Occipital lobe (tissue), 2 donors: Measurements from ENCODE around the gene DMRT2. TPM values are rescaled to one million over a fixed set of nuclear protein-coding genes. Genes with fewer than 3 reads are reported as not detected.

Experiments
- DNase-seq: peaks from one replicate; lab custom pipeline; 2025; lab: John Stamatoyannopoulos, UW
- total RNA-seq: library from RNA; depleted of rRNA; stranded (reverse); fragments of >200 nt; gene quantifications from one replicate; pipeline ENCODE4 v1.2.3, GENCODE V29; 2014

Gene DMRT2
- total RNA-seq, 1 donor from 2014 or later: 0.16 TPM

DNA sequence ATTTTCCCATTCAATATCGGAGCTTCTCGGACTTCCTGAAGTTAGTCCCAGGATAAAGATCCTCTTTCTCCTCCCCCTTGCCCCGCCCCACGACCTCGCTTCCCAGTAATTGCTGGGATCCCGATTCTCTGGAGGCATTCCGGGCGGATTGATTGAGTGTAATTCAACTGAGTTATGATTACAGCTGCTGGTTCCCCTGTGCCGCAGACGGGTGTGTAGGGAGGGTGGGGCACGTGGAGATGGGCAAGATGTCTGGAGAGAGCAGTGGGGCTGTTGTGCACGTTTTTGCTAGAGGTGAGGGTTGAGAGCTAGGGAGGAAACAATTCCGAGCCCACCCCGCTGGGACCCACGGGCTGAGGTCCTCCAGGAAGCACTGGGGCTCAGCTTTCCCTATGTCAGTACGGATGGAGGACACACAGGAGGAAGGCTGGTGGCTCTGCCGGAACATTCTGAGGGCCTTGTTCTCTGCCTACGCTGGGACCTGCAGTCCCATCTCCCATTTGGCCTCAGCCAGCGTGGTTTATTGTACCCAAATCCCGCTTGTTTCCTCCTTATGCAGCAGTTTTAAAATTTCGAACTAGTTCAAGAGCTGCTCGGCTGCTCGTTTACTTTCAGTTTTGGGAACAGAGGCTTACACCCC is 2.4 kb upstream of the DMRT2 start:
- no peak for DNase-seq

GRCh38 chr9:1048231-1048619 is 1.9 kb upstream of the DMRT2 start:
- no peak for DNase-seq

DNA sequence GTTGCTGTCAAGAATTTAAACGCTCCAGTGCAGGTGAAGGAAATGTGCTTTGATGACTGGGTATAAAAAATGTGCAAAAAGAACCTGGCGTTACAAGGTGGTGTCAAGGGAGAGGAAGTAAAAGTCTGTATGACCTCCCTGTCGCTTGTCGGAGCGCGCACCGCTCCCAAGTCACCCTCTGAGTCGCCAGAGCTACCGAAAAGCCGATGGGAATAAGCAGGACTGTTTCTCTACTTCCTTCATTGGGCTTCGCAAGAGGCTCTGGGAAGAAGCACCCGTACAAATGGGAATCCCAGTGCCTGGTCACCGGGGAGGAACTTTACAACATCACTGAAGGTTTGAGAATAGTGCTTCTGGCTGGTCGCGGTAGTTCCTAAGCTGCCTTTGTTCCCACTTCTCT is 1.3 kb upstream of the DMRT2 start:
- DNase-seq: no peak

- DNase-seq: no peak
Observed at GRCh38 chr9:1049641-1050040, 516 bp upstream of the DMRT2 start.

GRCh38 chr9:1051210-1051583 is 1.0 kb downstream of the DMRT2 start:
- DNase-seq: no peak

- no peak for DNase-seq
Observed at GRCh38 chr9:1051584-1052275, 1.6 kb downstream of the DMRT2 start.

DNA sequence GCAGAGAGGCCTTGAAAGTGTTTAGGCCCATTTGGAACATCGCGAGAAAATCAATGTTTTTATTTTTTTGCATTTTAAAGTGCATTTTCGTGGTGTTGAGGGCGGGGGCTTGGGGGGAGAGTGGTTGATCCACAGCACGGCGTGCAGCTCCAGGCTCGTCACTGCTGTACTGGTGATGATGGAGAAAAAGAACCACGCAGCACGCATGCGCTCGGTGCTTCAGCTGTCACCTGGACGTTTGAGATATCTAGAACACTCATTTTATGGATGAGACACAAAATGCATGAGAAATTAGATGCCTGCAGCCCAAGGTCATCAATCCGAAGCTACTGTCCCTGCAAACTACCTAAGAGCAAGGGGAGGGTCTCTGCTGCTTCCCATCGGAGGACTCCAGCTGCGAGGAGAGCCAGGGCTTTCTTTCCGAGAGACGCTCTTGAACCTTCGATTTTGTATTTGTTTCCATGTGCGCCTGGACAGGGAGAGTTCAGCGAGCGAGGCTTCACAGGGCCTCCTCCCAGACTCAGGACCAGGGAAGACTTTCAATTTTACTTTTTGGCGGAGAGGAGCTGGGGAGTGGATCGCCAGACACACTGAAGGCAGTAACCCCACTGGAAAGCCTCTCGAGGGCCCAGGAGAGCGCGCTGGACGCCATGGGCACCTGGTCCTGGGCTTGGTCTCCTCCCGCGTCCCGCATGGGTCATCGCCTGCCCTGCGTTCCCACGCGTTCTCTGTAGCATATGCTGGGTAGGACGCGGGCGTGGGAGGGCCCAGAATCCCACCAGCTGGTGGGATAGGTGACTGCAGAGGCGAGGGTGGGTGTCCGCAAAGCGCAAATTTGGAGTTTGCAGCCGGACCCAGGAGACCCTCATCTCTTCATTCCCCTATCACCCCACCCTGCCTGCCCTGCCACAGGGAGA is 2.5 kb downstream of the DMRT2 start:
- DNase-seq: no peak

DNA sequence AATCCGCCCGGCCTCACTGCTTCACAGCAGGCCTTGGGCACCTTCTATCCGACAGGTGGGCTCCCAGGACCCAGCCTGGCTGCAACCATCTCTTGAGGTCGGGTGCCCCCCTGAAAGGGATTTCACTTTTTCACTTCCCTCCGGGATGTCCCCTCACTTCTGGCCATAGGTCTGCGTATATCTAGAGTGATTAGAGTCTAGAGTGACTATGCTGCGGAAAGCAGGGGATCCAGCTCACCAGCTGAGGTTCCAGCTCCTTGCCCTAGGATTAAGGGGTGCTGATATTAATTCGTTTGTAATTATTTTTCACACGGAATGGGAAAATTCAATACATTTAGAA is 3.1 kb downstream of the DMRT2 start:
- no peak for DNase-seq

DNA sequence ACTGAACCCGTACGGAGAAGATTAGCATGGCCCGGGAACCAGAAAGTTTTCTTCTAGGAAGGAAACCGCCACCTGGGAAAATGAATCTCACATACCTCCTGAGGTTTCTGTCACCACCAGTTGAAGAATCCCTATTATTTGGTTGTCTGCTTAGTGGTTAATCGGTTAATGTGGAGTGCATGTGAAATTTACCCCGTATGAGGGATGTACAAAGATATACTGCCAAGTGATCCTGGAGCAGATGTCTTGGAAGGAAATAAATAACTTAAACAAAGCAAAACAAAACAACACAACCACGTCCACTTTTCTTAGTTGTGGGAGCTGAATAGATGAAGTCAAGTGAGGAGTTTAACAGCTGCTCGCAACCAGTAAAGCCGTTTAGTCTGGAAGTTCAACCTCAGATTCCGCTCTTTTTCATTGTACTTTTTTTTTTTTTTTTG is 3.8 kb downstream of the DMRT2 start:
- DNase-seq: no peak

- no peak for DNase-seq
Observed at GRCh38 chr9:1055166-1055565, 5.0 kb downstream of the DMRT2 start.

DNA sequence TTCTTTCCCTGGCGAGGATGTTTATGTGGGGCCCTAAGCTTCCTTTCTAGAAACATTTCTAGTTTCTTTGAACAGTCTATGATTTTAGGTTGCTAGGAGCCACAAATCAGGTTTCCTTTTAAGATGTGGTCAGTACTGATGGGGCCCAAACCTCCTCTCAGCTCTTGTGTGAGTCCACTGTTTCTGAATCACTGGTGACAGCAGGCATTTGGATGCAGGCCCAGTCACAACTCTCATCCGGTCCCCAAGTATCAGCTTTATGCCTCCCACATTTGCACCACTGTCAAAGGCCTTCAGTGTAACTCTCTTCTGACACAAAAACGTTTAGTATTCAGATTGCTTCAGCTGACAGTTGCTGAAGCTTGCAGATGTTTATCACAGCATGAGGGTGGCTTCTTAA is 7.8 kb downstream of the DMRT2 start:
- DNase-seq: peak; percentile 52

DNA sequence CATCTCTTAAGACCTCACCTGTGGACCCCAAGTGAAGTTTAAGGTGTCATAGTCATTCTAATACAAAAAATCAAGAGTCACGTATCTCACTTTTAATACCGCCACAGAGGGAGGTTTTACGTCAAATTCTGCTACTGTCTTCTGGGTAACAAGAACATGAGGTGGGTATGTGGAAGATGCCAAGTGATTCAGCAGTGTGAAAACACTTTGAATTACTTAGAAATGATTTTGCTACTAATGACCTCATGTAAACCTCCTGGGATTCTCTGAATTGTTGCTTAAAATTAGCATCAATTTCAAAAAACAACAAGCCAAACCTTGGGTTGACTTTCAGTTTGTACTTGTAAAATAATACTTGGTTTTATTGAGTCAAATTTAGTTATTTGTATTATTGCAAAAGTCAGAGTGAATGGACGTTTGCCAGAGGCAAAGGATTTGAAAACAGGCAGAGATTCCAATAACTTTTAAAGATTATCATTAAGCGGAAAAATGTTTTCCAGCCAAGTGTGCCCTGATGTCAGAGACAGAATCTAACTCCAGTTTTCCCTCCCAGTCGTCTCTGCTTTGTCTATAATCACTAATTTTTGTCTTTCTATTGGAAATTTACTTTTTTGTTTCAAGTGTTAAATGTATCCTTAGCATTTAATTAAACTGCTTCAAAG is 8.8 kb downstream of the DMRT2 start:
- no peak for DNase-seq

DNA sequence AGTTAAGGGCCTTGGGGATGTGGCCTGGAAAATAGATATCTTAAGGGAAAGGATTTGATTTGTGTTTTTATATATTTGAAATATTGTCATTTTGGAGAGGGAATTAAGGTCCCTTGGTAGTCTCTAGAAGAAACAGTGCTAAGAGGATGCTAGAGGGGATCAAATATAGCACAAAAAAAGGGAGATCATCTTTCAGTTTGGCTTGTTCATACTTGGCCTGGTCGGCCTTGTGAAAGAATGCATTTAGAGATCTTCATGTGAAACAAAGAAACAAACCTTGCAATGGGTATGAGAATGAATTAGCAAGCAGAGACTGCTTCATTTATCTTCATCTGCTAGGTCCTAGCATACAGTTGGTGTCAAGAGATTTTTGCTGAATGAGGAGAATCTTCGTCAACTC is 15.0 kb downstream of the DMRT2 start:
- DNase-seq: no peak

GRCh38 chr9:1070692-1071091 is 20.5 kb downstream of the DMRT2 start:
- no peak for DNase-seq

DNA sequence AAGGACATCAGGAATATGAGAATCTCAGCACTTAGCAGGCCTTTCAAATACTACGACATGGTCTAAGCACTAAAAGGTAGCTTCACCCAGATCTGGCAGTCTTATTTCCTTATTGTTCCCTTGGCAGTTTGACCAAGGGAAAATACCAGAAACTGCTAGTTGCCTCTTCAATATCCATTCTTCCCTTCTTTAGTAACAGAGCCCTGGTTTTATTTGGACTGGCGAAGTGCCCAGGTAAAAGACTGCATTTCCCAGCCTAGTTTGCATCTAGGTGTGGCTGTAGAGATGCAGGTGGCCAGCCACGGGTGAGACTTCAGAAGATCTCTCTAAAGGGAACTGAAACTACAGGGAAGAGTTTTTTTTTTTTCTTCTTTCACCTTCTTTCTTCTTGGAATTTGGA is 21.6 kb downstream of the DMRT2 start:
- no peak for DNase-seq

GRCh38 chr9:1073497-1073896 is 23.3 kb downstream of the DMRT2 start:
- no peak for DNase-seq

DNA sequence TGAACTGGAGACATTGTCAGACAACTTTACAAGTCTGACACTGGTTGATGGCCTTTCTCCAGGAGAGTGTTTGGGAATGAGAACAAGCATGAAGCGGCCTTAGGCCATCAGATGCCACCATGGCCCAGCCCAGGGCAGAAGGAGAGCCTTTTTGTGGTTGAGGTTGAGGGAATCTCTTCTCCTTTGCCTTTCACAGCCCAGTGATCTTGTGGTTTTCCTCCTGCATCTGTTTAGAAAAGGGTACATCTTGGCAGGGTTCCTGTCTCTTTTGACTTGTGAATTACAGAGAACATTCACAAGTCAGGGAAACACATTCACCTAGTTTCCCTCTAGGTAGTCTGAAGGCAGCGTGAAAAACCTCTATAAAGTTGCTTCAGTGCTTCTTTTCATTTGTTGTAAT is 27.5 kb downstream of the DMRT2 start:
- DNase-seq: no peak

GRCh38 chr9:1083325-1083913 is 33.3 kb downstream of the DMRT2 start:
- DNase-seq: peak; percentile 73

DNA sequence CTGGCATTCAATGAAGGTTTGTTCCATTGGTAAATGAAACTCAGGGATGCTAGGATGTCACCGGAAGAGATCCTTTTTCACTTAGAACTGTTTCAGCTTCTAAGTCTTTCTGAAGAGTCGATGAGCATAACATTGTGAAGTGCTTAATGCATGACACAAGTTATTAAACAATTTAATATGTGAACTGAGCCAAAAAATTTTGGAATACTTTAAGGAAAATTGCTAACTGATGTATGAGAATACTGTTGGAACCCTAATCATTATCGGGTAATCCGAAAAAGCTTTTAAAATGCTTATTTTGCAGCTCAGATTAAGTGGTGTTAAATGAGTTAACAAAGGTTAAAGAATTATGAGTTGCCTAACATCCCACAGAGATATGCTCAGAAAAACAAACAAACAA is 34.9 kb downstream of the DMRT2 start:
- DNase-seq: no peak

DNA sequence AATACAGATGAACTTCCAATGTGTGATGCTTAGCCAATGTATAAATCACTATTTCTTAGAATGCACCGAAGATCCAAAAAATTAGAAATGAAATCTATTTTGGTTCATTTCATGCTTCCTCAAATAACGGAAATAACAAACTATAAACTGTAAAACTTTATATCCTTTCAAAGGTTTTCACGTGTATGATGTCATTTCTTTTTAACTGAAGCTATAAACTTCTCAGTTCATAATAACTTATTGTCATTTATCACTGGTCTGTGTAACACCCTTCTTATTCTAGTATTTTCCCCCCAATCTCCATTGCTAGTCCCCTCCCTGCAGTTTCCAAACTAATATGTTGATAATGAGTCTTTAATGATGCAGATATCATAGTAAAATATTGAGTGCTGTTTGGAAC is 36.4 kb downstream of the DMRT2 start:
- DNase-seq: no peak

DNA sequence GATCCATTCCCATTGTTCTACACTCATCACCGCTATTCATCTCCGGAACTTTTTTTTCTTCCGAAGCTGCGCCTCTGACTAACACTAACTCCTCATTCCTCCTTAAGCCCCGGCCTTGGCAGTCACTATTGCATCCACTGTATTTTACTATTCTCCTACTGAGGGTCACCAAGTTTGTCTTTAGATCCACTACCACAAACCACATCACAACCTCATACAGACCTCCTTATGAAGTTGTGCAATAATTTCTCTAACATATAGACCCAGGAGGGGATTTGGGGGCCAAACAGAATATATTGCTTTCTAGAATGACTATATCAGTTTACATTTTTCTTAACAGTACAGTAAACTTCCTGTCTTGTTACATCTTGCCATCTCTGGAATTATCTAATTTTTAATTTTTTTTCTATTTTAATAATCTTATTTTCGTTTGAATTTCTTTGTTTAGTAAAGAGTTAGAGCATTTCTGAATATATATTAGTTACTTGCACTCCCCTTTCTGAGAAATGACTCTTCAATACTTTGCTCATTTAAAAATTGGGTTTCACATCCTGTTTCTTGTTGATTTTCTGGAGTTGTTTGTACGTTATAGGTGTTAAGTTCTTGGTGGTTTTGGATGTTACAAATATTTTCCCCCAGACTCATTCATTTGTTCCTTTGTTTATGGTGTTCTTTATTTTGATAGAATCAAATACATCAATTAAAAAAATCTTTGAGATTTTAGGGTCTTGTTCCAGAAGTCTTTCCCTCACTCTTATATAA is 37.1 kb downstream of the DMRT2 start:
- DNase-seq: no peak
